Measurements from ENCODE around the gene LCAT. TPM values are rescaled to one million over a fixed set of nuclear protein-coding genes. Genes with fewer than 3 reads are reported as not detected.

The LCAT gene
- total and polyA plus RNA-seq, 2 experiments from 2014 or later = 13.7 to 18.9 TPM

DNA sequence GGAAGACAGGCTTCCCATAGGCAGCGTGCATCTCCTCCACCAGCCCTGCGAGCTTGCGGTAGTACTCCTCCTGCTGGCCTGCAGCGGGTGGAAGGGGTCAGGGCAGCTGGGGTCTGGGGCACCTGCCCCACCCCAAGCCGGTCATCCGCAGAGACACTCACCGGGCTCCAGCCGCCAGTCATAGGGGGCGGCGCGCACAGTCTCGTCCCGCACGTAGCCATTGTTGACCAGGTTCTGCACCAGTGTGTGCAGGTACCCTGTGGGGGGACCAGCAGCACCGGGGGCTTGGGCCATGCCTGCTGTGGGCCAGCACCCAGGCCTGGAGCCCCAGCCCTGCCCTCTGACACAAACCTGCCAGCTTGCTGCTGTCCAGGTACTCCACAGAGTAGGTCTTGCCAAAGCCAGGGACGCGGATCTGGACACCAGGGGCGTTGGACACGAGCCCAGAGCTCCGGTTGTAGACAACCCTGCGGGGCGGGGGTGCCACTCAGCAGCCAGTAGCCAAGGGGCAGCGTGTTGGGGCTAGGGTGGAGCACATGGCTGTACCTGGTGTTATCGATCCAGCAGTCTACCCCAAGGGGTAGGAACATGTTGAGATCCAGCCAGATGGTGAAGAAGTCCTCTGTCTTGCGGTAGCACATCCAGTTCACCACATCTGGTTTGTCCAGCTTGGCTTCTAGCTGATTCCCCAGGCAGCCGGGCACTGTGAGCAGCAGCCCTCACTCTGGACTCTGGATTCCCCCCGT lies 1.2 kb downstream of the LCAT start:
- Histone ChIP-seq H3K36me3 (ENCODE audit: insufficient read depth) (peaks cover 3% of the 10 kb centered on the region; the same call in 1 of the 2 replicates), H3K4me3 (no peak overlapping the region), H3K27me3 (ENCODE audit: insufficient read depth) (no peaks in the 10 kb centered on the region), H3K79me2 (replicated peaks; ENCODE audit: insufficient read depth) (no peaks in the 10 kb centered on the region), H3K27ac (ENCODE audit: low read depth) (no peak overlapping the region), H2AFZ (no peak overlapping the region), H3F3A (replicated peaks; ENCODE audit: low read depth) (peaks cover 14% of the 10 kb centered on the region), H3K4me2 (no peak overlapping the region), H3K9me2 (ENCODE audit: insufficient read depth) (no peaks in the 10 kb centered on the region), H3K4me1 (ENCODE audit: insufficient read depth) (no peaks in the 10 kb centered on the region), H4K20me1 (replicated peaks; ENCODE audit: insufficient read depth) (peaks cover 14% of the 10 kb centered on the region)
- Mint-ChIP-seq H3K4me3 (no peak overlapping the region), H3K9me3 (no peaks in the 10 kb centered on the region), H3K27ac (no peak overlapping the region), H3K36me3 (ENCODE audit: low read depth) (peaks cover 24% of the 10 kb centered on the region; the same call in 2 of the 3 replicates), H3K4me1 (peaks cover 4% of the 10 kb centered on the region; the same call in 2 of the 3 replicates), H3K27me3 (ENCODE audit: insufficient read depth, low read depth, poor library complexity) (peaks cover 8% of the 10 kb centered on the region)
- TF ChIP-seq ZNF331 (CRISPR knock-in tag; IDR thresholded peaks at IDR 0.05; ENCODE audit: low read depth) = no peak
- 0 out of 4 replicates have a peak, but pooled peaks of 1 of the 2 experiments have one; percentile 21 for TF ChIP-seq CTCF (conservative IDR thresholded peaks at IDR 0.05; ENCODE audit: low read depth in 2 of 2)
- TF ChIP-seq EZH2 (IDR thresholded peaks at IDR 0.05; ENCODE audit: low read depth, unreplicated experiment) = no peak
- ATAC-seq (peak; percentile 38), DNase-seq (ENCODE audit: low spot score) (peak; percentile 53)

DNA sequence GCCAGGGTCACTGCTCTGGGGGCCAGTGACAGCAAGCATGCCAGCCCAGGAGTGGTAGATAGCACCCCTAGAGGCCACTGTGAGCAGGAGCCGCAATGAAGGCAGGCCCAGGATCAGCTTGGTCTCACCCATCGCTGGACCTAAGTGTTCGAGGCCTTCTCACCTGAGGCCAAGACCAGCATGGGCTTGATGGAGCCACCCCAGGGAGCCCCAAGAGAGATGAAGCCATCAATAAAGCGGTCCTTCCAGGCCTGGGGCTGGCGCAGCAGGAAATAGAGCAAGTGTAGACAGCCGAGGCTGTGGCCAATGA lies 1.8 kb downstream of the LCAT start:
- H3F3A ChIP-seq (replicated peaks; ENCODE audit: low read depth) = peaks cover 14% of the 10 kb centered on the region
- H3K4me2 ChIP-seq = no peak overlapping the region
- Mint-ChIP-seq H3K4me1 (peaks cover 7% of the 10 kb centered on the region), H3K27ac (no peak overlapping the region), H3K36me3 (ENCODE audit: low read depth) (peaks cover 26% of the 10 kb centered on the region; the same call in 2 of the 3 replicates), H3K4me3 (no peak overlapping the region), H3K27me3 (ENCODE audit: insufficient read depth, low read depth, poor library complexity) (peaks cover 11% of the 10 kb centered on the region), H3K9me3 (no peaks in the 10 kb centered on the region)
- DNase-seq (ENCODE audit: low spot score) = peak; percentile 86
- H3K79me2 ChIP-seq (replicated peaks; ENCODE audit: insufficient read depth) = no peaks in the 10 kb centered on the region; the same call in 1 of the 2 replicates
- TF ChIP-seq ZNF331 (CRISPR knock-in tag; IDR thresholded peaks at IDR 0.05; ENCODE audit: low read depth) (no peak), POLR2AphosphoS5 (IDR thresholded peaks at IDR 0.05; ENCODE audit: low read depth) (no peak), NANOG (IDR thresholded peaks at IDR 0.05; ENCODE audit: borderline replicate concordance) (no peak), CREB1 (CRISPR knock-in tag; IDR thresholded peaks at IDR 0.05; ENCODE audit: low read depth) (0 out of 2 replicates have a peak, but pooled peaks have one; percentile 15), CTCF (conservative IDR thresholded peaks at IDR 0.05; ENCODE audit: low read depth in 2 of 2) (peak; percentile 76 to 90), ZNF114 (CRISPR knock-in tag; IDR thresholded peaks at IDR 0.05) (no peak)
- TF ChIP-seq, protein P1, sequence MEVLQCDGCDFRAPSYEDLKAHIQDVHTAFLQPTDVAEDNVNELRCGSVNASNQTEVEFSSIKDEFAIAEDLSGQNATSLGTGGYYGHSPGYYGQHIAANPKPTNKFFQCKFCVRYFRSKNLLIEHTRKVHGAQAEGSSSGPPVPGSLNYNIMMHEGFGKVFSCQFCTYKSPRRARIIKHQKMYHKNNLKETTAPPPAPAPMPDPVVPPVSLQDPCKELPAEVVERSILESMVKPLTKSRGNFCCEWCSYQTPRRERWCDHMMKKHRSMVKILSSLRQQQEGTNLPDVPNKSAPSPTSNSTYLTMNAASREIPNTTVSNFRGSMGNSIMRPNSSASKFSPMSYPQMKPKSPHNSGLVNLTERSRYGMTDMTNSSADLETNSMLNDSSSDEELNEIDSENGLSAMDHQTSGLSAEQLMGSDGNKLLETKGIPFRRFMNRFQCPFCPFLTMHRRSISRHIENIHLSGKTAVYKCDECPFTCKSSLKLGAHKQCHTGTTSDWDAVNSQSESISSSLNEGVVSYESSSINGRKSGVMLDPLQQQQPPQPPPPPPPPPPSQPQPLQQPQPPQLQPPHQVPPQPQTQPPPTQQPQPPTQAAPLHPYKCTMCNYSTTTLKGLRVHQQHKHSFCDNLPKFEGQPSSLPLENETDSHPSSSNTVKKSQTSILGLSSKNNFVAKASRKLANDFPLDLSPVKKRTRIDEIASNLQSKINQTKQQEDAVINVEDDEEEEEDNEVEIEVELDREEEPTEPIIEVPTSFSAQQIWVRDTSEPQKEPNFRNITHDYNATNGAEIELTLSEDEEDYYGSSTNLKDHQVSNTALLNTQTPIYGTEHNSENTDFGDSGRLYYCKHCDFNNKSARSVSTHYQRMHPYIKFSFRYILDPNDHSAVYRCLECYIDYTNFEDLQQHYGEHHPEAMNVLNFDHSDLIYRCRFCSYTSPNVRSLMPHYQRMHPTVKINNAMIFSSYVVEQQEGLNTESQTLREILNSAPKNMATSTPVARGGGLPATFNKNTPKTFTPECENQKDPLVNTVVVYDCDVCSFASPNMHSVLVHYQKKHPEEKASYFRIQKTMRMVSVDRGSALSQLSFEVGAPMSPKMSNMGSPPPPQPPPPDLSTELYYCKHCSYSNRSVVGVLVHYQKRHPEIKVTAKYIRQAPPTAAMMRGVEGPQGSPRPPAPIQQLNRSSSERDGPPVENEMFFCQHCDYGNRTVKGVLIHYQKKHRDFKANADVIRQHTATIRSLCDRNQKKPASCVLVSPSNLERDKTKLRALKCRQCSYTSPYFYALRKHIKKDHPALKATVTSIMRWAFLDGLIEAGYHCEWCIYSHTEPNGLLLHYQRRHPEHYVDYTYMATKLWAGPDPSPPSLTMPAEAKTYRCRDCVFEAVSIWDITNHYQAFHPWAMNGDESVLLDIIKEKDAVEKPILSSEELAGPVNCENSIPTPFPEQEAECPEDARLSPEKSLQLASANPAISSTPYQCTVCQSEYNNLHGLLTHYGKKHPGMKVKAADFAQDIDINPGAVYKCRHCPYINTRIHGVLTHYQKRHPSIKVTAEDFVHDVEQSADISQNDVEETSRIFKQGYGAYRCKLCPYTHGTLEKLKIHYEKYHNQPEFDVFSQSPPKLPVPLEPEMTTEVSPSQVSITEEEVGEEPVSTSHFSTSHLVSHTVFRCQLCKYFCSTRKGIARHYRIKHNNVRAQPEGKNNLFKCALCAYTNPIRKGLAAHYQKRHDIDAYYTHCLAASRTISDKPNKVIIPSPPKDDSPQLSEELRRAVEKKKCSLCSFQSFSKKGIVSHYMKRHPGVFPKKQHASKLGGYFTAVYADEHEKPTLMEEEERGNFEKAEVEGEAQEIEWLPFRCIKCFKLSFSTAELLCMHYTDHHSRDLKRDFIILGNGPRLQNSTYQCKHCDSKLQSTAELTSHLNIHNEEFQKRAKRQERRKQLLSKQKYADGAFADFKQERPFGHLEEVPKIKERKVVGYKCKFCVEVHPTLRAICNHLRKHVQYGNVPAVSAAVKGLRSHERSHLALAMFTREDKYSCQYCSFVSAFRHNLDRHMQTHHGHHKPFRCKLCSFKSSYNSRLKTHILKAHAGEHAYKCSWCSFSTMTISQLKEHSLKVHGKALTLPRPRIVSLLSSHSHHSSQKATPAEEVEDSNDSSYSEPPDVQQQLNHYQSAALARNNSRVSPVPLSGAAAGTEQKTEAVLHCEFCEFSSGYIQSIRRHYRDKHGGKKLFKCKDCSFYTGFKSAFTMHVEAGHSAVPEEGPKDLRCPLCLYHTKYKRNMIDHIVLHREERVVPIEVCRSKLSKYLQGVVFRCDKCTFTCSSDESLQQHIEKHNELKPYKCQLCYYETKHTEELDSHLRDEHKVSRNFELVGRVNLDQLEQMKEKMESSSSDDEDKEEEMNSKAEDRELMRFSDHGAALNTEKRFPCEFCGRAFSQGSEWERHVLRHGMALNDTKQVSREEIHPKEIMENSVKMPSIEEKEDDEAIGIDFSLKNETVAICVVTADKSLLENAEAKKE (CRISPR knock-in tag; IDR thresholded peaks at IDR 0.05) = no peak
- no peaks in the 10 kb centered on the region for H3K9me2 ChIP-seq (ENCODE audit: insufficient read depth)
- H4K20me1 ChIP-seq (replicated peaks; ENCODE audit: insufficient read depth) = peaks cover 14% of the 10 kb centered on the region
- H3K36me3 ChIP-seq (ENCODE audit: insufficient read depth) = peaks cover 3% of the 10 kb centered on the region; the same call in 1 of the 2 replicates
- H3K27ac ChIP-seq (ENCODE audit: low read depth) = no peak overlapping the region
- H3K4me1 ChIP-seq (ENCODE audit: insufficient read depth) = no peaks in the 10 kb centered on the region
- peak; percentile 87 for ATAC-seq
- H2AFZ ChIP-seq = no peak overlapping the region
- no peak overlapping the region for H3K4me3 ChIP-seq
- H3K27me3 ChIP-seq (ENCODE audit: insufficient read depth) = no peaks in the 10 kb centered on the region

Data from GM23338 (cell line).